Measurements from ENCODE around the gene ATP5PO.
"Not testable (repeated sequence)": the region's sequence is repeated elsewhere in the genome, so short reads cannot be mapped to it uniquely, and the experiment has no call there.

ATP5PO gene

DNA sequence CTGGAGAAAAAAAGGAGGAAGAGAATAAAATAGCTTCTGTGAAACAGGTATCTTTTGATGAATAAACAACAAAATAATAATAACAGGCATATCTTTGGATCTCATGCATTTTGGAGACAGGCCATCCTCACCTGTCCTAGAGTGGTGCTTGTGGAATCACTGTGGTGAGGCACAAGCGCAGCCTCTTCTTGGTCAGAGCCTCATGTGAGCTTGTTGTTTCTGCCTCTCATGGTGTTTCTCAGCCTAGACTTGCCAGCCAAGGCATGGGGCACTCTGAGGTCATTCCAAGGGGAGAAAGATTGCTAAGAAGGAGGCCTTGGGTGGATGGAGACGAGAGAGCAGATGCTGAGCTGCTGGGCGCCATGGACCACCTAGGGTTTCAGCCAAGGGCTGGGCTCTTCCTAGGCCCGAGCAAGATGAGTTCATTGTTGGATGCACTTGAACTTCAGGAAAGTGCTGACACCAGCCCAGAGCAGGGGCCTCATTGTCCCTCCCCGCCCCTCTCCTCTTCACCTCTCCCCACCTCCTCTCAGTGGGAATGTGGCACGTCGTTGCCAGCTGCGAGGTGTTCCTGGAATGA, 49.5 kb downstream of the ATP5PO start:
- no peak for DNase-seq

- no peak for DNase-seq
Measured at GRCh38 chr21:33865176-33865575, 50.4 kb downstream of the ATP5PO start.

GRCh38 chr21:33864150-33864549, 51.5 kb downstream of the ATP5PO start:
- DNase-seq = no peak

- DNase-seq = not testable (repeated sequence)
Measured at GRCh38 chr21:33863191-33863590, 52.4 kb downstream of the ATP5PO start.

DNA sequence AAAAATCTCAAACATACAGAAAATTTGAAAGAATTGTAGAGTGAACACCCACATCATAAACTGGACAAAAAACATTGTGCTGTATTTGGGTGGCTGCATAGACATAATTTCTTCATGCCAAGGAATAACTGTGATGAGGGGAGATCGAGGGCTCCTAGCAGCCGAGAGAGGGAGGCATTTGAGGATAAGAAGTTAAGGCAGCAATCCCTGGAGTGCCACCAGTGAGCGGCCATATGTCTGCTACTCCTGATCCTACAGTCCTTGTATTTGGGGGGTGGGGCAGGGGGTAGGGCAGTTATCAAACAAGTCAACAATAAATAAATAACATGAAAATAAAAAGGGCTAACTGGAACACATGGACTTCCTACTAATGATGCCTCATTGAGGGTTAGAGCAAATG, 54.5 kb downstream of the ATP5PO start:
- DNase-seq = no peak

DNA sequence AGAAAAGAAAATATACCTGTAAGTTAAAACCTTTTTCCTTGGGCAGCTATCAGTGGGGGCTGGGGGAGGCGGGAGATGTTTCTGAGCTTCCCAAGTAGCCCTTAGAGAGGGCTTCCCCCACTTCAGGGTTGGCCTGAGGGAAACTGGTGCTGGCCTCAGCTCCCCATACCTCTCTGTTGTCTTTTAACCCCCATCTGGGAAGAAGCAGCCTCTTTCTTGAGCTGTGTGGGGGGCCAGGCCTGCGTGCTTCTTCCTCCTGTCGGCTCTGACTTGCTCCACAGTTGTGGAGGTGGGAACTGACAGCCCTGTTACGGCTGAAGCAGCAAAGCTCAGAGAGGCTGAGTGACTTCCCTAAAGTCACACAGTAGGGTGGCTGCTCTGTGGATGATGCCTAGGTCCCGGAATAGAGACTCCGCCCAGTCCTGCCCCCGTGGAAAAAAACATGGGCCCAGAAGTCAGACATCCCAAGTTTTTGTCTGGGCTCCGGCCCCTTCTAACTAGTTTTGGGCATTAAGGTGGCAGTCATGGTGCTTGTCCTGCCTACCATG, 55.2 kb downstream of the ATP5PO start:
- no peak for DNase-seq

DNA sequence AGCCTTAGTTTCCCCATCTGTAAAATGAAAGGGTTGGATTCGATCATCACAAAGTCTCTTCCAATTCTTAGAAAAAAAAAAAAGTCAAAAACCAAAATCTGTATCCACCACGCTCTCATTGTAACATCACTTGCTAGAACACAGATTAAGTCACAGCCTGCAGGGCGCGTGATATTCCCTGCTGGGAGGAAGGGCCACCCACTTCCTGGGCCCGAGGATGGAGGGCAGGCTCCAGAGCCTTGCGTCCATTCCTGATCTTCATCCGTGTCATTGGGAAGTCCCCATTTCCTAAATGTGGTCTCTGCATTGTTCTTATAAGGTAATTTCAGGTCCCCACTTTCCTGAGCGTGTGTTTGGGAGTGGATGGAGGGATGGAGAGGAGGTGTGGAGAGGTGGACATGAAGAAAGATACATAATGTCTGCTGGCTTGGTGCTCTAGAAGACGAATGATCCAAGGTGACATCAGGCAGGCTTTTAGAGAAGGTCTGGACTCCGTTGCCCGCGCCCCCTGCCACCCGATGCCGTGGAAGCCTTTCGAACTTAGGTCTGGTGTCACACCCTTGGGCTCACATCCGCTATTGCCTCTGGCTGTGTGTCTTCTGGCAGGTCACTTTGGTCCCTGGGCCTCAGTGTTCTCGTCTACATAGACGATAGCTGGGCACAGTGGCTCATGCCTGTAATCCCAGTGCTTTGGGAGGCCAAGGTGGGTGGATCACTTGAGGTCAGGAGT, 56.1 kb downstream of the ATP5PO start:
- DNase-seq = no peak

DNA sequence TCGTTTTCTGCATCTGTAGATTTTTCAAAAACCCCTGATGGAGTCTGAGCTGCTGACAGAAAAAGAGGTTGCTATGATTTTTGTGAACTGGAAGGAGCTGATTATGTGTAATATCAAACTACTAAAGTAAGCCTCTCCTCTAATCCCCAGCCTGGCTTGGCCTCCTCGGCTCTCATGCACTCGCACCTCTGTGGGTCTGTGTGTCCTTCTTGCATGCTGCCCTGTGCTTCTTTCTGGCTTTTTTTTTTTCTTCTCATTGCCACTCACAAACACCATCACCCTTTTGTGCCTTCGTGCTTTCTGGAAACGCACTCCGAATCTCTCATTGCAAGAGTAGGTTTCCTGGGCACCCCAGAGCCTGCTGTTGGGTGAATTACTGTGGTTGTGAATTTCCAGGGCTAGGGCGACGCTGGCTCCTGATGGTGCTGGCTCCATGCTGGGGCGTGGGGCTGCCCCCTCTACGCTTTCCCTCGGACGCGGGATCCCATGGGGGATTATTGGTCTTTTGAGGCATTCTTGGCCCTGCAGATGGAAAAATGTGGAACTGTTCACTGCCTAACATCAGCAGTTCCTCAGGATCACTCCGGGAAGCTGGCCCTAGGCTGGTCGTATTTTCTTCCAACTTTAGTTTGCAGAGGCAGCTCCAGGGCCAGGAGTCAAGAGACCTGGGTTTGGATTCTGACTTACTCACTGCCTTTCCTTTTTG, 56.8 kb downstream of the ATP5PO start:
- no peak for DNase-seq

GRCh38 chr21:33857846-33858666, 57.5 kb downstream of the ATP5PO start:
- no peak for DNase-seq

GRCh38 chr21:33856893-33857527, 58.6 kb downstream of the ATP5PO start:
- DNase-seq = no peak

GRCh38 chr21:33855190-33855589, 60.4 kb downstream of the ATP5PO start:
- DNase-seq = no peak

DNA sequence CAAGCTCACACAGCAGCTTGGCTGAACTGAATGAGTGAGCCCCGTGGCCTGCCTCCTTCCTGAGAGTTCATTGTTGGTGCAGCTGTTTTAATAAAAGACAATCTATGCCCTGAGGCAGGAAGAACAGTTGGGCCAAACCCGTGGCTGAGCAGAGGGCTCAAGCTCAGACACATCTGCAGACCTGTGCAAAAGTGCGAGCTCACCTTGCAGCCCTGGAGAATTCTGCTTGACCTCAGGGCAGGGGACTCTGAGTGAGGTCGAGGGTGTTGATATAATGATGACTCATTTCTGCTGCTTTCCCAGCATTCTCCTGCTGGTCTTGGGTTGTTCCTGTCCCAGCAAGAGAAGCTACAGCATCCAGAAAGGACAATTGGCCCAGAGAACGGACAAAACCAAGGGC, 61.0 kb downstream of the ATP5PO start:
- no peak for DNase-seq
